Ovary (tissue), 9 donors: ENCODE results near the gene ERVFRD-1. TPM values are rescaled to one million over a fixed set of nuclear protein-coding genes. Genes with fewer than 3 reads are reported as not detected.

Experiments used
- DNase-seq, 5 donors: peaks; one replicate each; pipeline ENCODE4 v3.0.0-alpha.2; 2019 to 2020
- H3K27ac ChIP-seq, 2 donors: fragments of 200-600 bp; one replicate each; pipeline versions ENCODE4 v1.5.1 to v1.8.0; 2019 to 2022
- H3K27me3 ChIP-seq: fragments of 200-600 bp; one replicate; pipeline ENCODE4 v1.8.0; 2022
- H3K36me3 ChIP-seq: fragments of 200-600 bp; sonication (generic); one replicate; pipeline ENCODE4 v1.5.1; 2019
- H3K4me1 ChIP-seq: one replicate; pipeline ENCODE4 v1.8.1; 2013; ENCODE audit warnings: mild to moderate bottlenecking, moderate library complexity; ENCODE audit not compliant: insufficient read depth
- H3K4me3 ChIP-seq: fragments of 200-600 bp; sonication (generic); one replicate; pipeline ENCODE4 v1.5.1; 2017
- H3K9me3 ChIP-seq, 2 donors: fragments of 200-600 bp in 1 of 2; sonication (generic) in 1 of 2; one replicate each; pipeline versions ENCODE4 v1.5.1 to v1.8.1; 2013 to 2019; ENCODE audit warnings: mild to moderate bottlenecking in 1 of 2, moderate library complexity in 1 of 2
- EP300 ChIP-seq: sonication (generic); formaldehyde crosslinking; IDR thresholded peaks from one replicate; pipeline ENCODE4 v1.6.1; 2017; ENCODE audit warnings: antibody characterized with exemption
- POLR2A ChIP-seq: fragments of 450-650 bp; IDR thresholded peaks from one replicate; pipeline ENCODE4 v1.6.1; 2017; ENCODE audit warnings: antibody characterized with exemption, mild to moderate bottlenecking, moderate library complexity
- WGBS, 3 donors: extraction: QIAGEN DNeasy Blood & Tissue Kit in 1 of 3; methylation state at CpG; one replicate each; pipeline versions ENCODE4 v1.1.5 to v1.1.7; 2013 to 2017; 5-methylcytosine and 5-hydroxymethylcytosine counted together
- intact Hi-C, 4 donors: fragments of 100-400 bp; cut with DNase I; formaldehyde crosslinking; loops; one replicate each; pipeline versions ENCODE4 v1.11.0 to v1.15.1; 2022 to 2023
- polyA plus RNA-seq, 2 donors: library from polyadenylated mRNA; stranded (reverse); fragments of 200-250 nt in 1 of 2; fragments of 350-450 nt in 1 of 2; fragmentation: Illumina TruSeq in 1 of 2; extraction: RNeasy Lipid Tissue Mini Kit (QIAGEN cat#74804) in 1 of 2; gene quantifications; one replicate each; pipeline ENCODE4 v1.2.3, GENCODE V29; 2013 to 2014
- total RNA-seq, 7 donors: library from RNA; depleted of rRNA in 2 of 7; stranded (reverse); fragments of >200 nt in 2 of 7; fragmentation: NEBNext Ultra II Directional in 3 of 7; extraction: Animal tissue kit (Norgen Biotek cat#: 25700) in 3 of 7; gene quantifications; one replicate each; pipeline versions ENCODE4 v1.1.0 to v1.2.4, GENCODE V29; 2016 to 2023
- TF ChIP-seq, protein P1 (sequence below), 3 donors: fragments of 450-650 bp in 2 of 3; fragments of 200-600 bp in 1 of 3; IDR thresholded peaks; one replicate each; pipeline versions ENCODE4 v1.5.1 to v1.8.0; 2016 to 2022; ENCODE audit warnings: antibody characterized with exemption in 3 of 3, mild to moderate bottlenecking in 1 of 3
- donor health status: DM: no; HTN: no; CAD: no; lungs with moderate emphysema.
- donor health status: DM: no; HTN: no; CAD: no.
- donor health status: Bipolar disorder and iron deficiency.
- donor health status: DM: yes; HTN: yes; CAD: no.
- donor health status: DM: no; HTN: no; CAD: no.
- donor health status: DM: yes; HTN: yes; CAD: no.

The ERVFRD-1 gene
- total and polyA plus RNA-seq, 9 donors: 0.05 to 0.78 (median 0.12) TPM; not detected in 6

DNA sequence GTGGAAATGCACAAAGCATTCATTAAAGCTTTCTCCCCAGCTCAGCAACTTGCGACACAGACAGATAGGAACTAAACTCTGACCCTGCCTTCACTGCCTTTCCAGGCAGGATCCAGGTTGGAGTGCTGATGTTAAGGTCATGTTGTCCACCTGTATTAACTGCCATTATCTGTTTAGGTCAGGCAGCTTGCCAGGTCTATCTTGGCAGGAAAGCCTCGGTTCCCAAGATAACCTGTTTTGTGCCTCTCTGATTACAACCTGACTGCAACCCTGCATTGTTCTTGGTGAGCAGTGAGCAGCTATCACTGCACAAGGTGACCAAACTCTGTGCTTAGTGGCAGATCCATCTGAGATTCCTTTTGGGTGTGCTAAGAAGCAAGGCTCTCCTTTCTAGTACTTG is 44.2 kb downstream of the ERVFRD-1 start:
- WGBS, 3 donors: 37 to 48% (median 46%) methylated on average over 2 of the region's 2 CpGs
- DNase-seq: no peak
- Histone ChIP-seq H3K9me3 (no peaks in the 10 kb centered on the region), H3K36me3 (no peaks in the 10 kb centered on the region), H3K4me3 (no peak overlapping the region), H3K27me3 (no peaks in the 10 kb centered on the region), H3K4me1 (no peaks in the 10 kb centered on the region), H3K27ac (no peak overlapping the region)
- intact Hi-C loops: no loop called here
- TF ChIP-seq EP300: no peak
- TF ChIP-seq, protein P1, sequence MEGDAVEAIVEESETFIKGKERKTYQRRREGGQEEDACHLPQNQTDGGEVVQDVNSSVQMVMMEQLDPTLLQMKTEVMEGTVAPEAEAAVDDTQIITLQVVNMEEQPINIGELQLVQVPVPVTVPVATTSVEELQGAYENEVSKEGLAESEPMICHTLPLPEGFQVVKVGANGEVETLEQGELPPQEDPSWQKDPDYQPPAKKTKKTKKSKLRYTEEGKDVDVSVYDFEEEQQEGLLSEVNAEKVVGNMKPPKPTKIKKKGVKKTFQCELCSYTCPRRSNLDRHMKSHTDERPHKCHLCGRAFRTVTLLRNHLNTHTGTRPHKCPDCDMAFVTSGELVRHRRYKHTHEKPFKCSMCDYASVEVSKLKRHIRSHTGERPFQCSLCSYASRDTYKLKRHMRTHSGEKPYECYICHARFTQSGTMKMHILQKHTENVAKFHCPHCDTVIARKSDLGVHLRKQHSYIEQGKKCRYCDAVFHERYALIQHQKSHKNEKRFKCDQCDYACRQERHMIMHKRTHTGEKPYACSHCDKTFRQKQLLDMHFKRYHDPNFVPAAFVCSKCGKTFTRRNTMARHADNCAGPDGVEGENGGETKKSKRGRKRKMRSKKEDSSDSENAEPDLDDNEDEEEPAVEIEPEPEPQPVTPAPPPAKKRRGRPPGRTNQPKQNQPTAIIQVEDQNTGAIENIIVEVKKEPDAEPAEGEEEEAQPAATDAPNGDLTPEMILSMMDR (IDR thresholded peaks at IDR 0.05): no peak
- TF ChIP-seq POLR2A: no peak

DNA sequence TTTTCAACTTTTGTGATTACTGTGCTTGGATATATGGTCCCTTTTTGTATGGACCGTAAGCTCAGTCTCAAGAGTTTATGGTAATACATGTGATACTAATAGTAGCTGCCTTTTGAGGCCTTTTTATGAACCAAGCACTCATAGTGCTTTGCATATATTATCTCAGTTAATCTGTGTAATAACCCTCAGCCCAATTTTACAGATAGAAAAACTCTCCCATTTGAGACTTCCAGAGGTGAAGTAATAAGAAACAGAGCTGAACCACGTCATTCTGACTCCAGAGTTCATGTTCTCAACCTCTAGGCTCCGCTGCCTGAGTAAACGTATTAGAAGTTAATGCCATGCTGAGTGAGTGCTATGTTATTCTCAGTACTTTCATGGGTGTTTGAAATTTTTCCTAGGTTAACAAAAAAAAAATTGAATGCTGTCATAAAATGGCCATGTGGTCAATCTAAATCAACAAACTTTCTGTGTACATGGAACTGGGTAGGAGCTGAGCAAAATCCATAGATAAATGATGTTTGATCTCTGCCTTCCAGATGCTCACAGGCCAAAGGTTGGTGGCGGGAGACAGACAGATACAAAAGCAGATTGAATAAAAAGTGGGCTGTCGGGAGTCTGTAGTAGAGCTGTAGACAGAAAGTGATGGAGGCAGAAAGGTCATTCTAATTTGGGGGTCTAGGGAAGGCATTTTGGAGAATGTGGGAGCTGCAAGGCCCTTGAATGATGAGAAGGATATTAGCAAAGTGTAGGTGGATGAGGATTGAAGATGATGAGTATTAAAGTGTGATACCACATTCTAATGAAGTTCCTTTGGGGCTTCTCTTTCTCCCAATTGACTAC is 44.8 kb downstream of the ERVFRD-1 start:
- Histone ChIP-seq H3K9me3 (no peaks in the 10 kb centered on the region), H3K4me1 (no peaks in the 10 kb centered on the region), H3K36me3 (no peaks in the 10 kb centered on the region), H3K4me3 (no peak overlapping the region), H3K27ac (no peak overlapping the region), H3K27me3 (no peaks in the 10 kb centered on the region)
- no peak for DNase-seq
- TF ChIP-seq POLR2A (no peak), EP300 (no peak)
- TF ChIP-seq, protein P1 (IDR thresholded peaks at IDR 0.05): no peak
- intact Hi-C loops: no loop called here
- 91 to 95% (median 93%) methylated on average over 6 of the region's 6 CpGs for WGBS, 3 donors

DNA sequence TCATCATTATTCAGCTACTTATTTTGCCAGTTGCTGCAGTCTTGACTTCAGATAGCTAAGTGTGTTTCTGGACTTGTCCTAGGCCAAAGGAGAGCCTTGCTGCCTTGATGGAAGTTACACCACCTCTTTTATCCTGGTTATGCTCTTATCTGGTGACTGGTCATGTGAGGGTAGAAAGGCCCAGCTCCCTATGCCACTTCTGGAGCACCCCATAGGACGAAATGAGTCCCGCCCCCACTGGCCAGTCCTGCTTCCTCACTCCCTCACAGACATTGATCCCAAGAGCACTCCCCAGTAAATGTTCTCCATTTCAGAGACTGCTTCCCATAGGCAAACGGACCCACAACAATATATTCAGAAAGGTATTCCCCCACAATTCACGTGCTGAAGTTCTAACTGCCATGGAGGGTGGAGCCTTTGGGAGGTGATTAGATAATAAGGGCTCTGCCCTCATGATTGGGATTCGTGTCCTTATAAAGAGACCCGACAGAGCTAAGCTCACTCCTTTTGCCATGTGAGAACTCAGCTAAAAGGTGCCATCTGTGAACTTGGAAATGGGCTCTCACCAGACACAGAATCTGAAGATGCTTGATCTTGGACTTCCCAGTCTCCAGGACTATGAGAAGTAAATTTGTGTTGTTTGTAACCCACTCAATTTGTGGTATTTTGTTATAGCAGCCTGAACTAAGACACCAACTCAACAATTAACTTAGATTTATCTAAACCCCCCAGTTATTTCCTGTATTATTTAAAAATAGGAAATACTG is 45.9 kb downstream of the ERVFRD-1 start:
- TF ChIP-seq EP300: no peak
- TF ChIP-seq POLR2A: no peak
- H3K9me3 ChIP-seq: no peaks in the 10 kb centered on the region
- WGBS, 3 donors: 84 to 85% (median 85%) methylated on average over 6 of the region's 6 CpGs
- DNase-seq: no peak
- H3K4me1 ChIP-seq: no peaks in the 10 kb centered on the region
- no peaks in the 10 kb centered on the region for H3K36me3 ChIP-seq
- no peak overlapping the region for H3K4me3 ChIP-seq
- intact Hi-C loops: no loop called here
- H3K27me3 ChIP-seq: no peaks in the 10 kb centered on the region
- no peak overlapping the region for H3K27ac ChIP-seq

DNA sequence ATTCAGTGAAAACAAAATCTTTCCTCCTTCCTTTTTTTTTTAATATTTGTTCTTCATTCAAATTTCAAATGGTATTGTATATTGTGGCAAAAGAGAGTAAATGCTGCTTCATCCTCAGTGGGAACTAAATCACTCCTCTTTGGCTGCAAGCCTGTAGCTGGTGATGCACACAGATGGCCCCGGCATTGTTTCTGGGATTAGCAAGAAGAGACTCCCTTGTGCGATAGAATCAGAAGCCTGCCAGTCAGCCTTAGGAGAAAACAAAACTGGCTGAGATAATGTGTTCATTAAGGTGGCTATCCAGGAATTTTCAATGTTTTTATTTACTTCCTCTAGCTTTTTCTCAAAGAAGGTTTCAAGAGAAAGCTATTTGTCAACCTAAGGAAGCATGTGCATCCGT is 46.7 kb downstream of the ERVFRD-1 start:
- no peaks in the 10 kb centered on the region for H3K9me3 ChIP-seq
- intact Hi-C loops: no loop called here
- no peak overlapping the region for H3K27ac ChIP-seq
- DNase-seq: no peak
- no peaks in the 10 kb centered on the region for H3K27me3 ChIP-seq
- H3K4me3 ChIP-seq: no peak overlapping the region
- no peak for TF ChIP-seq POLR2A
- TF ChIP-seq, protein P1 (IDR thresholded peaks at IDR 0.05): no peak
- no peak for TF ChIP-seq EP300
- 74 to 79% (median 75%) methylated on average over 3 of the region's 3 CpGs for WGBS, 3 donors
- H3K4me1 ChIP-seq: no peaks in the 10 kb centered on the region
- H3K36me3 ChIP-seq: no peaks in the 10 kb centered on the region

DNA sequence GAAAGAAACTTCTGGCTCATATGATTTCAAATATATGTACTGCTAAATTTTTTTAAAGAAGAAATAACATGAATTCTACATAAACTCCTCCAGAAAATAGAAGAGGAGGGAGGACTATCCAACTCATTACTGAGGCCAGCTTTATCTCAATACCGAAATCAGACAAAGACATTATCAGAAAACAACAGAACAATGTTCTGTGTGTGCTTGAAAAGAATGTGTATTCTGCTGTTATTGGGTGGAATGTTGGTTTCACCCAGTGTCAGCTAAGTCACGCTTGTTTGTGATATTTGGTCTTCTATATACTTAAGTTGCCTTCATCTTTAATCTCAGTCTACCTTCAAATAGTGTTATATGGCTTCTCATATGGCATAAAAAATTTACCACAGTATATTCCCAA is 48.8 kb downstream of the ERVFRD-1 start:
- no peaks in the 10 kb centered on the region for H3K36me3 ChIP-seq
- intact Hi-C loops: no loop called here

More for the DNA sequence above, 48.8 kb downstream of the ERVFRD-1 start:
- TF ChIP-seq, protein P1 (IDR thresholded peaks at IDR 0.05): no peak
- TF ChIP-seq EP300 (no peak), POLR2A (no peak)
- H3K27ac ChIP-seq: no peak overlapping the region
- H3K9me3 ChIP-seq: no peaks in the 10 kb centered on the region
- no peaks in the 10 kb centered on the region for H3K27me3 ChIP-seq
- WGBS, 3 donors: 72 to 81% (median 80%) methylated on average over 2 of the region's 2 CpGs
- H3K4me3 ChIP-seq: no peak overlapping the region
- H3K4me1 ChIP-seq: no peaks in the 10 kb centered on the region
- no peak for DNase-seq
